PC-9 (cell line): ENCODE measurements around the gene KIAA0753. TPM values are rescaled to one million over a fixed set of nuclear protein-coding genes. Genes with fewer than 3 reads are reported as not detected.
A peak's percentile ranks its signal among the peaks of the same experiment; 100 is the strongest.
"Not testable (repeated sequence)": the region's sequence is repeated elsewhere in the genome, so short reads cannot be mapped to it uniquely, and the experiment has no call there.

Experiments
- BruUV-seq: library from RNA; stranded (reverse); fragments of 400-500 nt; replicated peaks from 2 replicates; lab custom pipeline; 2021; lab: Mats Ljungman, UMichigan
- CTCF ChIA-PET: fragments of 300-600 bp; sonication (Branson Sonifier 250); formaldehyde crosslinking; loops from one replicate; lab custom pipeline; 2022; ENCODE audit warnings: antibody characterized with exemption; lab: Charles Lee
- POLR2A ChIA-PET: fragments of 300-600 bp; sonication (Branson Sonifier 250); formaldehyde crosslinking; loops from one replicate; lab custom pipeline; 2022; ENCODE audit warnings: antibody characterized with exemption; ENCODE audit not compliant: unreplicated experiment; lab: Charles Lee
- DNase-seq, 2 experiments: peaks; one replicate each; pipeline versions ENCODE4 v3.0.0 to v3.0.0-alpha.2; 2015 to 2022; ENCODE audit warnings: mixed read lengths in 1 of 2
- H2AFZ ChIP-seq: fragments of 200-600 bp; sonication (generic); 2 replicates; pipeline ENCODE4 v1.8.1; 2017; ENCODE audit warnings: antibody characterized with exemption
- H3F3A ChIP-seq: fragments of 200-600 bp; sonication (generic); 2 replicates; pipeline ENCODE4 v1.8.1; 2017; ENCODE audit warnings: antibody characterized with exemption, mild to moderate bottlenecking, low read depth; ENCODE audit not compliant: insufficient read depth
- H3K27ac ChIP-seq: fragments of 200-600 bp; sonication (generic); 2 replicates; pipeline ENCODE4 v1.6.1; 2016; ENCODE audit warnings: mixed run types
- H3K27me3 ChIP-seq: fragments of 200-600 bp; sonication (generic); 2 replicates; pipeline ENCODE4 v1.6.1; 2016; ENCODE audit warnings: low read depth, mixed run types; ENCODE audit not compliant: insufficient read depth
- H3K36me3 ChIP-seq: fragments of 200-600 bp; sonication (generic); 2 replicates; pipeline ENCODE4 v1.6.1; 2016; ENCODE audit warnings: low read depth, mixed run types
- H3K4me1 ChIP-seq: fragments of 200-600 bp; sonication (generic); replicated peaks from 2 replicates; pipeline ENCODE4 v1.6.1; 2016; ENCODE audit warnings: mixed run types; ENCODE audit not compliant: insufficient read depth
- H3K4me2 ChIP-seq: fragments of 200-600 bp; sonication (generic); 2 replicates; pipeline ENCODE4 v1.6.1; 2017; ENCODE audit warnings: mixed run types
- H3K4me3 ChIP-seq: fragments of 200-600 bp; sonication (generic); 2 replicates; pipeline ENCODE4 v1.6.1; 2016; ENCODE audit warnings: mixed run types
- H3K79me2 ChIP-seq: fragments of 200-600 bp; sonication (generic); 2 replicates; pipeline ENCODE4 v1.6.1; 2017; ENCODE audit warnings: low read depth, mixed run types
- H3K9me2 ChIP-seq: fragments of 200-600 bp; sonication (generic); 2 replicates; pipeline ENCODE4 v1.8.1; 2017; ENCODE audit warnings: mild to moderate bottlenecking; ENCODE audit not compliant: insufficient read depth
- H3K9me3 ChIP-seq: fragments of 200-600 bp; sonication (generic); 2 replicates; pipeline ENCODE4 v1.8.1; 2016; ENCODE audit warnings: low read depth; ENCODE audit not compliant: insufficient read depth
- H4K20me1 ChIP-seq: fragments of 200-600 bp; sonication (generic); 2 replicates; pipeline ENCODE4 v1.8.1; 2017; ENCODE audit not compliant: insufficient read depth
- EZH2 ChIP-seq: fragments of 200-600 bp; sonication (generic); IDR thresholded peaks from 2 replicates; pipeline ENCODE4 v1.8.0; 2017; ENCODE audit warnings: antibody characterized with exemption, low read depth
- intact Hi-C: fragments of 100-400 bp; cut with micrococcal nuclease; formaldehyde crosslinking; loops from one replicate; pipeline ENCODE4 v1.10.0; 2022; ENCODE audit not compliant: unreplicated experiment
- total RNA-seq: library from RNA; stranded (reverse); gene quantifications from 2 replicates; pipeline ENCODE4 v1.2.3, GENCODE V29; 2021
- TF ChIP-seq, protein P1 (sequence below): fragments of 200-600 bp; sonication (generic); conservative IDR thresholded peaks from 2 replicates; pipeline ENCODE4 v1.6.1; 2017; ENCODE audit warnings: mixed run types, antibody characterized with exemption, mild to moderate bottlenecking, moderate library complexity

The KIAA0753 gene
- total RNA-seq, 1 experiment from 2014 or later: 47.0 TPM

DNA sequence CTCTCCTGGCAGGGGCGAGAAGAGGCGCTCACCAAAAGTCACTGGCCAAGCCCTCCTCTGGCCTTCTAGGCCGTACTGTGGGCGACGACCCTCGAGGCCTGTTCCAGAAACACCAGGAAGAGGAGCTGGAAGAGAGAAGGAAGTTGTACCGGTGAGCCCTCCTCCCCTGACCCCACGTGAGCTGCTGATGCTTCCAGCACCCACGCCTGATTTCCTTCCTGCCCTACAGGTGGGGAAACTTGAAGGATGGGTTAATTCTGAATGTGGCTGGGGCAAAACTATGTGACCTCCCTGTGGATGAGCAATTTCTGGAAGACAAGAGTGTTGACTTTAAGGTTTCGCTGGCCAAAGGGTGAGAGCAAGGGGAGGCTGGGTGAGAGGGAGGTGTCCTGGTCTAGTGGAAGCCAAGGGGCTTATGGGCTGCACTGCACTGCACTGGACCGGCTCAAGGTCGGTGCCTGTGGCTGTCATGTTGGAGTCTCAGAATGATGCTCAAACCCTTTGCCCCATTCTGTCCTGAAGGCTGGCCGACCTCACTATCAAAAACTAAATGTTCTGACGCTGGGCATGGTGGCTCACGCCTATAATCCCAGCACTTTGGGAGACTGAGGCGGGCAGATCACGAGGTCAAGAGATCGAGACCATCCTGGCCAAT lies 17.2 kb upstream of the KIAA0753 start:
- Histone ChIP-seq H3K9me3 (no peaks in the 10 kb centered on the region), H3K79me2 (no peaks in the 10 kb centered on the region), H3K27me3 (no peaks in the 10 kb centered on the region), H2AFZ (peak overlapping the region; percentile 77; the same call in 1 of the 2 replicates), H3K27ac (no peak overlapping the region), H3K4me2 (peak overlapping the region; percentile 78), H3K9me2 (no peaks in the 10 kb centered on the region), H3F3A (peaks cover 6% of the 10 kb centered on the region; the same call in 1 of the 2 replicates), H3K36me3 (no peaks in the 10 kb centered on the region), H3K4me3 (peak overlapping the region; percentile 63; the same call in 1 of the 2 replicates), H4K20me1 (no peaks in the 10 kb centered on the region), H3K4me1 (peaks cover 22% of the 10 kb centered on the region)
- BruUV-seq: no TSS peak
- ChIA-PET POLR2A (interaction anchor here (0.6 to 0.7 kb wide), 3 partner anchors 8 to 1219 kb away, joined by 3 to 4 read pairs (median 4); partner anchors contain the start of gene C1QBP), CTCF (no interaction called here)
- DNase-seq: peak in 1 of 2 experiments; percentile 43
- no peak for TF ChIP-seq EZH2
- TF ChIP-seq, protein P1, sequence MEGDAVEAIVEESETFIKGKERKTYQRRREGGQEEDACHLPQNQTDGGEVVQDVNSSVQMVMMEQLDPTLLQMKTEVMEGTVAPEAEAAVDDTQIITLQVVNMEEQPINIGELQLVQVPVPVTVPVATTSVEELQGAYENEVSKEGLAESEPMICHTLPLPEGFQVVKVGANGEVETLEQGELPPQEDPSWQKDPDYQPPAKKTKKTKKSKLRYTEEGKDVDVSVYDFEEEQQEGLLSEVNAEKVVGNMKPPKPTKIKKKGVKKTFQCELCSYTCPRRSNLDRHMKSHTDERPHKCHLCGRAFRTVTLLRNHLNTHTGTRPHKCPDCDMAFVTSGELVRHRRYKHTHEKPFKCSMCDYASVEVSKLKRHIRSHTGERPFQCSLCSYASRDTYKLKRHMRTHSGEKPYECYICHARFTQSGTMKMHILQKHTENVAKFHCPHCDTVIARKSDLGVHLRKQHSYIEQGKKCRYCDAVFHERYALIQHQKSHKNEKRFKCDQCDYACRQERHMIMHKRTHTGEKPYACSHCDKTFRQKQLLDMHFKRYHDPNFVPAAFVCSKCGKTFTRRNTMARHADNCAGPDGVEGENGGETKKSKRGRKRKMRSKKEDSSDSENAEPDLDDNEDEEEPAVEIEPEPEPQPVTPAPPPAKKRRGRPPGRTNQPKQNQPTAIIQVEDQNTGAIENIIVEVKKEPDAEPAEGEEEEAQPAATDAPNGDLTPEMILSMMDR: no peak
- intact Hi-C loops: no loop called here

DNA sequence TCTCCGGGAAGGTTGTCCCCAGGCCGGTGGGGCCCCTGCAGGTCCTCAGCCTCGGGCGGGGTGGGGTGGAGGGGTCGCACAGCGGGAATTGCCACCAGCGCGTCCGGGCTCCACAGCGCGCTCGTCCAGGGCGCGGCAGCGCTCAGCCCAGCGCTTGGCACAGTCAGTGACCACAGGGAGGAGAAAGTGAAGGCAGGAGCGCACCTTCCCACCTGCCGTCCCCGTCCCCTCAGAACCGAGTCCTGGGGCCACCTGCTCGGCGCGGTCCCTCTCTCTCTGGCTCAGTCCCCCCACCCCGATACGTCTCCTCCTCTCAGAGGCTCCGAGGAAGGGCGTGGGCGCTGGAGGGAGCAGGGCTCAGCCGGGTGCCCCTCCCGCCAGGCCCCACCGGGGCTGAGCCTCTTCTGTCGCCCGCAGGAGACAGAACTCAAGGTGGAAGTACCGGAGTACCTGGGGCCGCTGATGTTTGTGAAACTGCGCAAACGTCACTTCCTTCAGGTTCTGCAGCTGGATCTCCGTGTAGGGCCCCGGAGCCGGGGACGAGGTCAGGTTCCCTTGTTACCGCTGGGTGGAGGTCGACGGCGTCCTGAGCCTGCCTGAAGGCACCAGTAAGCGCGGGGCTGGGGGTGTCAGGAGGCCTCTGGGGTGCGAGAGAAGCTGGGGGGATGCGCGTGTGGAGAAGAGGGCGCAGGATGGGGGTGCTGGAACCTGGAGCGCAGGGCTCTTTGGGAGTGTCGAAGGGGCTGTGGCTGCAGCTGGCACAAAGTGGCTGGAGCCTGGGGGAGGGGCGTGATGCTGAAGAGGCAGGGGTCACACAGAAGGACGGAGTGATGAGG lies 16.5 kb upstream of the KIAA0753 start:
- H3K4me2 ChIP-seq: peak overlapping the region; percentile 78
- H3K4me1 ChIP-seq: peaks cover 29% of the 10 kb centered on the region
- H4K20me1 ChIP-seq, intact Hi-C loops, H3K79me2 ChIP-seq, H3K9me3 ChIP-seq, H3K9me2 ChIP-seq, H3K27ac ChIP-seq, H3K27me3 ChIP-seq, H3K36me3 ChIP-seq, CTCF ChIA-PET: not testable (repeated sequence)
- peak in 1 of 2 experiments; percentile 40 for DNase-seq
- H3K4me3 ChIP-seq: peak overlapping the region; percentile 63
- peak overlapping the region; percentile 77; the same call in 1 of the 2 replicates for H2AFZ ChIP-seq
- BruUV-seq: TSS peak; percentile 25
- H3F3A ChIP-seq: peaks cover 10% of the 10 kb centered on the region; the same call in 1 of the 2 replicates
- POLR2A ChIA-PET: interaction anchor here (0.7 kb wide), 1 partner anchor 90 kb away, joined by 4 read pairs; no protein-coding TSS in a partner anchor

DNA sequence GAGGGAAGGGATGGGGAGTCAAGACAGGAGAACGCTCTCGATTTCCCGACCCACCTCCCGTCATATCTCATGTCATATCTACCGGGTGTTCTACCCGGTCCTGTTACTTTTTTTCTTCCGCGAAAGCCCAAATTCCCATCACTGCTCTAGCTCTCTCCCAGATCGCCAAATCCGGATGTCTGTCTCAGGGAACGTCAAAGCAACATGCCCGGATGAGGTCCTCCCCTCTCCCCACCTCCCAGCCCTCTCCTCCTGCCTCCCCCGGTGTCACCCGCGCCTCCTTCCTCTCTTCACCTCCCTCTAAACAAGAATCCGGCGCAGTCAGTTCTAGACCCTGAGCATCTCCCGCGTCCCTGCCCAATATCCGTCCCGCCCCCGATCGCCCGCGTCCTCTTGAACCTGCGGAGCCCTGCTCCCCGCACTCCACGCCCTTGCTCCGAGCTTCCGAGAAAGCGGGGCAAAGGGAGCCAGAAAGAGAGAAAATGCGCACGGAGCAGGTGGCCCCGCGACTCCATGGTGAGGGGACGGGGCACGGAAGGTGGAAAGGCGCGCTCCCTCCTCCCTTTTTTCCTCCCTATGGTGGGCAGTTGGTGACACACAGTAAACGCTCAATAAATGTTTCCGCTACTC lies 15.3 kb upstream of the KIAA0753 start:
- H3K27ac ChIP-seq, POLR2A ChIA-PET, H4K20me1 ChIP-seq, H3K27me3 ChIP-seq, intact Hi-C loops, H3F3A ChIP-seq, H2AFZ ChIP-seq, H3K9me3 ChIP-seq, BruUV-seq, H3K36me3 ChIP-seq, DNase-seq, H3K9me2 ChIP-seq, CTCF ChIA-PET: not testable (repeated sequence)
- Histone ChIP-seq H3K4me3 (peak overlapping the region; percentile 48; the same call in 1 of the 2 replicates), H3K79me2 (peaks cover 16% of the 10 kb centered on the region), H3K4me1 (peaks cover 33% of the 10 kb centered on the region), H3K4me2 (peak overlapping the region; percentile 61)
